Lung (tissue), 12 donors: ENCODE results near the gene ST8SIA2. TPM values are rescaled to one million over a fixed set of nuclear protein-coding genes. Genes with fewer than 3 reads are reported as not detected.

Source experiments
- ATAC-seq: fragments of 200-7000 bp; cut with Tn5 transposase; one replicate; pipeline ENCODE4 v1.9.1; 2020; ENCODE audit warnings: moderate number of reproducible peaks; ENCODE audit not compliant: insufficient read depth, low FRiP score
- DNase-seq, 3 donors: peaks; one replicate each; pipeline ENCODE4 v3.0.0-alpha.2; 2013 to 2017
- H3K27ac ChIP-seq, 2 donors: one replicate each; pipeline ENCODE4 v1.5.1; 2013; ENCODE audit warnings: mild to moderate bottlenecking in 2 of 2, moderate library complexity in 2 of 2, control low read depth in 1 of 2, inconsistent platforms in 1 of 2, low read depth in 1 of 2, low read length in 1 of 2
- H3K27me3 ChIP-seq, 3 donors: one replicate each; pipeline ENCODE4 v1.5.1; 2013; ENCODE audit warnings: low read length in 2 of 3; ENCODE audit not compliant: control insufficient read depth in 3 of 3, insufficient read depth in 3 of 3
- H3K36me3 ChIP-seq, 4 donors: one replicate each; pipeline ENCODE4 v1.5.1; 2013; ENCODE audit warnings: low read length in 4 of 4, mild to moderate bottlenecking in 1 of 4, moderate library complexity in 1 of 4; ENCODE audit not compliant: control insufficient read depth in 4 of 4, insufficient read depth in 4 of 4
- H3K4me1 ChIP-seq, 5 donors: one replicate each; pipeline ENCODE4 v1.5.1; 2013; ENCODE audit warnings: low read length in 5 of 5, mild to moderate bottlenecking in 2 of 5, moderate library complexity in 1 of 5; ENCODE audit not compliant: control insufficient read depth in 5 of 5, insufficient read depth in 5 of 5
- H3K4me3 ChIP-seq: one replicate; pipeline ENCODE4 v1.5.1; 2013; ENCODE audit warnings: mild to moderate bottlenecking, control low read depth, moderate library complexity
- H3K9ac ChIP-seq, 2 donors: one replicate each; pipeline ENCODE4 v1.5.1; 2013; ENCODE audit warnings: low read length in 2 of 2, control low read depth in 1 of 2; ENCODE audit not compliant: insufficient read depth in 1 of 2
- H3K9me3 ChIP-seq, 4 donors: one replicate each; pipeline ENCODE4 v1.5.1; 2013; ENCODE audit warnings: low read length in 3 of 4, mild to moderate bottlenecking in 1 of 4, moderate library complexity in 1 of 4; ENCODE audit not compliant: control insufficient read depth in 4 of 4, insufficient read depth in 3 of 4
- WGBS, 2 donors: extraction: QIAGEN DNeasy Blood & Tissue Kit; methylation state at CpG; one replicate each; pipeline ENCODE4 v1.1.7; 2013; 5-methylcytosine and 5-hydroxymethylcytosine counted together
- polyA plus RNA-seq, 2 donors: library from polyadenylated mRNA; stranded (reverse); fragments of 200-250 nt; gene quantifications; one replicate each; pipeline ENCODE4 v1.2.1, GENCODE V29; 2013
- total RNA-seq, 2 donors: library from RNA; depleted of rRNA in 1 of 2; stranded (reverse); fragments of >200 nt in 1 of 2; gene quantifications; one replicate each; pipeline ENCODE4 v1.2.1, GENCODE V29; 2014 to 2021
- TF ChIP-seq, protein P1 (sequence below): IDR thresholded peaks from 2 replicates; pipeline ENCODE4 v1.5.1; 2012; ENCODE audit warnings: mild to moderate bottlenecking; ENCODE audit errors: control extremely low read depth, extremely low read depth
- donor health status: control.
- donor health status: control.
- donor health status: Bipolar disorder and iron deficiency.
- donor health status: healthy.
- donor health status: DM: yes; HTN: yes; CAD: no.

ST8SIA2 gene
- total and polyA plus RNA-seq, 4 donors = 1.4 TPM; not detected in 3

DNA sequence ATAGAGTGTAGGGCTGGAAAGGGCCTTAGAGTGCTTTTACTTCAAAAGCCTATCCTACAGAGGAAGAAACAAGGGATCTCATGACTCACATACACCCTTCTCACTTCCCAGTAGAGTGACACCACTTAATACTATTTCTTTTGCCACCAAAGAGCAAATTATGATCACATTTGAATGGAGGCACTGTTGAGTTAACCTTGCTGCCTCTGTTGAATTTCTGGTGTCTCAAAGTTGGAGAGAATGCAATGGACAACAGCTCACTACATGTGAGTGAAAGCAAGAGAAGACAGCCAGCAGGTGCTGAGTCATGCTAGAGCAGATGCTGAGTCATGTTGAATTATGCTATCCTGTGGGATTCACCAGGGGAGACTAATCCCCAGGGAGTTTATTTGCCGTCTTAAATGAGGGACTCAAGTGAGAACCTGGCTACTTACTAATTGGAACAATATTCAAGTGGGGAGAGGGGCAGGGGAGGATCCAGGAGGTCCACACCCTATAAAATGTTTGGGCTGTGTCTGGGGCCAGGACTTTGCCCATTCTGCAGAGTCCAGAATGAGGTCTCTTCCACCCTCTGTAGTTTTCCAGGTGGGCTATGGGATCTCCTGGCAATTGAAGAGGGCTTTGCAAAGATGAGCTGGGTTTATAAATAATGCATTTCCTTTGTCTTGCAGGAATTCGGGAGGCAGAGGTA lies 35.8 kb downstream of the ST8SIA2 start:
- DNase-seq = no peak
- H3K9ac ChIP-seq = no peak overlapping the region
- H3K27me3 ChIP-seq = no peaks in the 10 kb centered on the region
- TF ChIP-seq, protein P1, sequence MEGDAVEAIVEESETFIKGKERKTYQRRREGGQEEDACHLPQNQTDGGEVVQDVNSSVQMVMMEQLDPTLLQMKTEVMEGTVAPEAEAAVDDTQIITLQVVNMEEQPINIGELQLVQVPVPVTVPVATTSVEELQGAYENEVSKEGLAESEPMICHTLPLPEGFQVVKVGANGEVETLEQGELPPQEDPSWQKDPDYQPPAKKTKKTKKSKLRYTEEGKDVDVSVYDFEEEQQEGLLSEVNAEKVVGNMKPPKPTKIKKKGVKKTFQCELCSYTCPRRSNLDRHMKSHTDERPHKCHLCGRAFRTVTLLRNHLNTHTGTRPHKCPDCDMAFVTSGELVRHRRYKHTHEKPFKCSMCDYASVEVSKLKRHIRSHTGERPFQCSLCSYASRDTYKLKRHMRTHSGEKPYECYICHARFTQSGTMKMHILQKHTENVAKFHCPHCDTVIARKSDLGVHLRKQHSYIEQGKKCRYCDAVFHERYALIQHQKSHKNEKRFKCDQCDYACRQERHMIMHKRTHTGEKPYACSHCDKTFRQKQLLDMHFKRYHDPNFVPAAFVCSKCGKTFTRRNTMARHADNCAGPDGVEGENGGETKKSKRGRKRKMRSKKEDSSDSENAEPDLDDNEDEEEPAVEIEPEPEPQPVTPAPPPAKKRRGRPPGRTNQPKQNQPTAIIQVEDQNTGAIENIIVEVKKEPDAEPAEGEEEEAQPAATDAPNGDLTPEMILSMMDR = no peak
- H3K4me3 ChIP-seq = no peak overlapping the region
- no peaks in the 10 kb centered on the region for H3K36me3 ChIP-seq
- no peaks in the 10 kb centered on the region for H3K4me1 ChIP-seq
- ATAC-seq = no peak
- H3K9me3 ChIP-seq = peaks cover 0 to 4% (median 0%) of the 10 kb centered on the region in 4 donors
- H3K27ac ChIP-seq = no peak overlapping the region
- WGBS, 2 donors = 66 to 77% methylated on average over 2 of the region's 2 CpGs

DNA sequence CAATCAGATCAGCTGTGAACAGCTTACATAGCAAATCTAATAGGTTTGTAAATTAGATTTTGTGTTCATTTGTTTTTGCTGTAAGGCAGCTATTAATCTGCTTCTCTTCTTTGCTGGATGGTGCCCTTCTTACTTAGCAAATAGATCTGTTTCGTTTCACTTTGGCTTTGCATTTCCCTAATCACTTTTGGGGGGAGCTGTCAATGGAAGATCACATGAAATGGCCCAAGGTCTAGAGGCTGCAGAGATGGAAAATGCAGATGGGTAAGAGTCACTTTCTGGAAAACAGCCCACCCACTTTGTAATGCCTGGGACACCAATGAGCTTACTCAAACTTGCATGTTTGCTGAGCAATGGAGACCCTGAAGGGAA lies 36.4 kb downstream of the ST8SIA2 start:
- DNase-seq = no peak
- Histone ChIP-seq H3K9ac (no peak overlapping the region), H3K9me3 (peaks cover 0 to 4% (median 0%) of the 10 kb centered on the region in 4 donors), H3K4me1 (no peaks in the 10 kb centered on the region), H3K36me3 (peaks cover 0 to 4% (median 0%) of the 10 kb centered on the region in 4 donors), H3K27ac (no peak overlapping the region), H3K4me3 (no peak overlapping the region), H3K27me3 (no peaks in the 10 kb centered on the region)
- 76 to 83% methylated on average over 1 of the region's 1 CpG for WGBS, 2 donors
- ATAC-seq = no peak
- TF ChIP-seq, protein P1 = no peak

DNA sequence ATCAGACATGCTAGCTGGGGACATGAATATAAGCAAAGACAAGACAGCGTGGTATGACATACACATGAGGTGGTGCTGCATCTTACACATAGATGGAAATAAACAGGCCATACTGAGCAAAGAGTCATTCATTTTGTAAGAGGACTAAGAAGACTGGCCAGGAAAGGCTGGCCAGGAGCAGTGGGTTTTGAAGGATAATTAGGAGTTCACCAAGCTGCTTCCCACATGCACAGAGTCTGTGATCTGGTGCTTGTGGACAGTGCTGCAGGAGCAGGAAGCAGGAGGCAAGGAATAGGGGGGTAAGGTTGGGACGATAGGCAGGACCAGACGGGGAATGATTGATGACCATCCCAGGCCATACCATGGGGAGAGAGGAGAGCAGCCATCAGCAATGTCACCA lies 41.5 kb downstream of the ST8SIA2 start:
- Histone ChIP-seq H3K9ac (no peak overlapping the region), H3K27me3 (no peaks in the 10 kb centered on the region), H3K9me3 (peaks cover 0 to 6% (median 0%) of the 10 kb centered on the region in 4 donors), H3K27ac (no peak overlapping the region), H3K36me3 (peaks cover 0 to 12% (median 2%) of the 10 kb centered on the region in 4 donors), H3K4me1 (no peaks in the 10 kb centered on the region), H3K4me3 (no peak overlapping the region)
- TF ChIP-seq, protein P1 = no peak
- 82% methylated on average over 3 of the region's 3 CpGs for WGBS, 2 donors
- DNase-seq = no peak
- ATAC-seq = no peak

DNA sequence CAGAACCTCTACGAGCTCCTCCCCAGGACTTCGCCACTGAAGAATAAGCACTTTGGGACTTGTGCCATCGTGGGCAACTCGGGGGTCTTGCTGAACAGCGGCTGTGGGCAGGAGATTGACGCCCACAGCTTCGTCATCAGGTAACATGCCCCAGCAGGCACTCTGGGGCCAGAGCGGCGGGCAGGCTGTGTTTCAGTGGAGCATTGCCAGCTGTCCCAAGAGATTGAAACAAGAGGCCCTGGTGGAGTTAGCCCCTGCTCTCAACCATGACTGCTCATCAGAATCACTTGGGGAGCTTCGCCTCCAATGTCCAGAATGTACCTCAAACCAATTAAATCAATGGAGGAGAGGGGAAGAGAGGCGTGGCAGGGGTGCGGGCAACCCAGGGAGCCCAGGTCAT lies 44.8 kb downstream of the ST8SIA2 start:
- H3K27ac ChIP-seq = no peak overlapping the region
- DNase-seq = no peak
- 91 to 93% methylated on average over 12 of the region's 12 CpGs for WGBS, 2 donors

More for the DNA sequence above, 44.8 kb downstream of the ST8SIA2 start:
- TF ChIP-seq, protein P1 = no peak
- no peak overlapping the region for H3K9ac ChIP-seq
- no peaks in the 10 kb centered on the region for H3K4me1 ChIP-seq
- peaks cover 0 to 12% (median 2%) of the 10 kb centered on the region in 4 donors for H3K36me3 ChIP-seq
- no peaks in the 10 kb centered on the region for H3K27me3 ChIP-seq
- no peak for ATAC-seq
- no peak overlapping the region for H3K4me3 ChIP-seq
- H3K9me3 ChIP-seq = peaks cover 0 to 2% (median 0%) of the 10 kb centered on the region in 4 donors
